Measurements from ENCODE around the gene RNF20.
A peak's percentile ranks its signal among the peaks of the same experiment; 100 is the strongest.
"Not testable (repeated sequence)": the region's sequence is repeated elsewhere in the genome, so short reads cannot be mapped to it uniquely, and the experiment has no call there.

RNF20 gene

GRCh38 chr9:101533334-101534204 is at the start of gene RNF20:
Gene RNF20, plus strand, starts transcription at chr9:101533853. Its CDS starts 1,571 bp downstream, at chr9:101535424.
- DNase-seq: peak; percentile 100

- no peak for DNase-seq
Observed at GRCh38 chr9:101484046-101484445, 49.6 kb upstream of the RNF20 start.

- DNase-seq: peak; percentile 69
Observed at GRCh38 chr9:101485924-101486692, 47.5 kb upstream of the RNF20 start.

GRCh38 chr9:101486693-101487442 is 46.8 kb upstream of the RNF20 start:
- peak; percentile 77 for DNase-seq

- DNase-seq: no peak
Observed at GRCh38 chr9:101487443-101487840, 46.2 kb upstream of the RNF20 start.

- no peak for DNase-seq
Observed at GRCh38 chr9:101495810-101496209, 37.8 kb upstream of the RNF20 start.

GRCh38 chr9:101498323-101498722 is 35.3 kb upstream of the RNF20 start:
- no peak for DNase-seq

- DNase-seq: no peak
Observed at GRCh38 chr9:101504188-101504587, 29.5 kb upstream of the RNF20 start.

GRCh38 chr9:101508211-101508610 is 25.4 kb upstream of the RNF20 start:
- DNase-seq: no peak

GRCh38 chr9:101509572-101509971 is 24.1 kb upstream of the RNF20 start:
- no peak for DNase-seq

- DNase-seq: no peak
Observed at GRCh38 chr9:101510459-101510858, 23.2 kb upstream of the RNF20 start.

GRCh38 chr9:101511009-101511408 is 22.6 kb upstream of the RNF20 start:
- DNase-seq: no peak

- DNase-seq: no peak
Observed at GRCh38 chr9:101512116-101512515, 21.5 kb upstream of the RNF20 start.

GRCh38 chr9:101513351-101513750 is 20.3 kb upstream of the RNF20 start:
- DNase-seq: no peak

- DNase-seq: no peak
Observed at GRCh38 chr9:101514071-101514470, 19.6 kb upstream of the RNF20 start.

GRCh38 chr9:101516655-101517054 is 17.0 kb upstream of the RNF20 start:
- no peak for DNase-seq

- not testable (repeated sequence) for DNase-seq
Observed at GRCh38 chr9:101518489-101518888, 15.2 kb upstream of the RNF20 start.

GRCh38 chr9:101524371-101524770 is 9.3 kb upstream of the RNF20 start:
- DNase-seq: no peak

GRCh38 chr9:101527066-101527465 is 6.6 kb upstream of the RNF20 start:
- DNase-seq: no peak

GRCh38 chr9:101528015-101528414 is 5.6 kb upstream of the RNF20 start:
- DNase-seq: no peak

- DNase-seq: peak; percentile 83
Observed at GRCh38 chr9:101530076-101530711, 3.5 kb upstream of the RNF20 start.

GRCh38 chr9:101536351-101536750 is 2.7 kb downstream of the RNF20 start:
- no peak for DNase-seq

GRCh38 chr9:101536938-101537337 is 3.3 kb downstream of the RNF20 start:
- peak; percentile 67 for DNase-seq
